ENCODE data around the gene FOXA3. TPM values are rescaled to one million over a fixed set of nuclear protein-coding genes. Genes with fewer than 3 reads are reported as not detected.
A peak's percentile ranks its signal among the peaks of the same experiment; 100 is the strongest.

The FOXA3 gene
- total RNA-seq, 1 donor from 2014 or later, result under 0.01 TPM

DNA sequence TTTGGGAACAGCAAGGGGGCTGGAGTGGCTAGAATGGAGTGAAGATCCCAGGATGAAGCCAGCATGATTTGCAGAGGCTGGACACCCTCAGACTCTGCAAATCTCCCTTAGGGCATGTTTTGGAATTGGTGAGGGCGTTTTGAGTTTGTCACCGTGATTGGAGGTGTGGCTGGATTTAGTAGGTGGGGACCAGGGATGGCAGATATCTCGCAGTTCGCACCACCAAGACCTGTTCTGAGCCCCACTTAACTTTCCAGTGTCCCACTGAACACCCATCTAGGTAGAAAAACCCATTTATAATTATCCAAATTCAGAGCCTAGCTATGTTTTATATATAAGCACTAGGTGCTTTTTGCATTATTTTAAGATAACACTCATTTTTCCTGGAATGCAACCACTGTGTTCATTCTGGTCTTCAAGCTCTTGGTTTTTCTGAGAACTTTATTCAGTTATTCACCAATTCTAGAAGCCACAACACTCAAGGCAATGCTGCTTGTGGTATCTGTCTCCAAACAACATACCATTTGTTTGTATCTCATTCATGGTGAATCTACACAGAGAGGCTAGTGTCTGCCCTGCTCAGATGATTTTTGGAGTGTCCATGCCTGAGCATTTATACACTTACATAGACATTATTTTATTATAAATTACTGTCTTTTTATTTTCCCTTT is 53.4 kb downstream of the FOXA3 start:
- no peak for DNase-seq (ENCODE audit: low read depth in 2 of 2)

- no peak for DNase-seq (ENCODE audit: low read depth in 2 of 2)
Measured at GRCh38 chr19:45918721-45919120, 54.6 kb downstream of the FOXA3 start.

GRCh38 chr19:45919678-45920077 is 55.6 kb downstream of the FOXA3 start:
- DNase-seq (ENCODE audit: low read depth in 2 of 2), result no peak

GRCh38 chr19:45920458-45920857 is 56.3 kb downstream of the FOXA3 start:
- peak in 1 of 2 donors; percentile 15 for DNase-seq (ENCODE audit: low read depth in 2 of 2)

DNA sequence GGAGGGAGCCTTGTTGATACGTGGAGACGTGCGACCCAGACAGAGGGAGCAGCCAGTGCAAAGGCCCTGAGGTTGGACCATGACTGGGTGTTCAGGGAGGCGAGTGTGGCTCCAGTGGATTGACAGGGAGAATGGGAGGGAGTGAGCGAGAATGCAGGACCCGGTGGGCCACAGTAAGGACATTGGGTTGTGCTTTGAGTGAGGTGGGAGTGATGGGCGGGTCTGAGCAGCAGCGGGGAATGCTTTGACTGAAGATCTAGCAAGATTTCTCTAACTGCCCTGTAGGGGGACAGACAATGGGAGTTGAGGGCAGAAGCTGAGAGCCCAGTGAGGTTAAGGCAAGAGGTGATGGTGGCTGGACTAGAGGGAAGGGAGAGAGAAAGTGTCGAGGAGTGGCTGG is 58.2 kb downstream of the FOXA3 start:
- peak in 1 of 2 donors; percentile 30 for DNase-seq (ENCODE audit: low read depth in 2 of 2)

Other genes starting within 250 kb of the FOXA3 start
- 8.9 and 15.1 TPM in 2 replicates for gene EML2, start 224.9 kb upstream of the FOXA3 start, total RNA-seq
- gene GIPR, start 196.1 kb upstream of the FOXA3 start, total RNA-seq, result under 0.01 TPM in 2 replicates
- gene SNRPD2, start 172.4 kb upstream of the FOXA3 start, total RNA-seq, result 331 and 391 TPM in 2 replicates
- 5.9 and 7.7 TPM in 2 replicates for gene QPCTL, start 171.7 kb upstream of the FOXA3 start, total RNA-seq
- 3.5 and 4.4 TPM in 2 replicates for gene FBXO46, start 133.4 kb upstream of the FOXA3 start, total RNA-seq
- gene MEIOSIN, start 130.9 kb upstream of the FOXA3 start, total RNA-seq, result not detected in 2 replicates
- 3.3 and 5.0 TPM in 2 replicates for gene SIX5, start 95.1 kb upstream of the FOXA3 start, total RNA-seq
- 4.4 and 7.7 TPM in 2 replicates for gene DMPK, start 81.8 kb upstream of the FOXA3 start, total RNA-seq
- 11.6 and 19.4 TPM in 2 replicates for gene DMWD, start 71.5 kb upstream of the FOXA3 start, total RNA-seq
- gene RSPH6A, start 49.0 kb upstream of the FOXA3 start, total RNA-seq, result under 0.01 TPM in 2 replicates
- gene SYMPK, start 1.2 kb upstream of the FOXA3 start, total RNA-seq, result 18.1 and 21.4 TPM in 2 replicates
- gene IRF2BP1, start 21.8 kb downstream of the FOXA3 start, total RNA-seq, result 13.1 and 20.0 TPM in 2 replicates
- 0.87 and 1.2 TPM in 2 replicates for gene MYPOP, start 38.3 kb downstream of the FOXA3 start, total RNA-seq
- gene NANOS2, start 50.5 kb downstream of the FOXA3 start, total RNA-seq, result not detected in 2 replicates
- gene NOVA2, start 109.5 kb downstream of the FOXA3 start, total RNA-seq, result 3.7 and 6.2 TPM in 2 replicates
- gene CCDC61, start 131.1 kb downstream of the FOXA3 start, total RNA-seq, result 3.3 and 6.0 TPM in 2 replicates
- not detected in 2 replicates for gene PGLYRP1, start 158.7 kb downstream of the FOXA3 start, total RNA-seq
- gene IGFL4, start 176.7 kb downstream of the FOXA3 start, total RNA-seq, result not detected in 2 replicates